ENCODE data around the gene CMPK2. TPM values are rescaled to one million over a fixed set of nuclear protein-coding genes. Genes with fewer than 3 reads are reported as not detected.

Gene CMPK2
- total and polyA plus RNA-seq, 9 donors: 3.1 to 5.3 (median 3.8) TPM

DNA sequence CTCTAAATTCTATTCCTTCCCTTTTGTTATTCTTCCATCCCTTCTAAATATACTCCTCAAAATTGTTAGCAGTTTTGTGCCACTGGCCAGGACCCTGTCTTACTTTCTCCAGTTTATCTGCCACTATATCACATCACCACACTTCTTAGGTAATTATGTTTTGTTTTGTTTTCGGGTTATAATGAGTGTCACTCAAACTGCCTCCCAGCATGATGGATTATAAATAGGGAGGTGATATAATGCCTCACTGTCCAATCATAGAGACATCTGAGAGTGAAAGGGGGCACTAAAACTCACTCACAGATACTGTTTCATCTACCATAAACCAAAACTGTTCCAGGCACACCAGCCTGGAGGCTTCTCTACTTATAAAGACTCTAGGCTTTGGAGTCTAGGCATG lies 15.3 kb upstream of the CMPK2 start:
- H3K27me3 ChIP-seq (ENCODE audit: control insufficient read depth, insufficient read depth, low read length): no peaks in the 10 kb centered on the region
- WGBS (ENCODE audit: insufficient coverage): no CpG with 5 or more reads among the region's 1 CpG
- DNase-seq: no peak
- no peaks in the 10 kb centered on the region for H3K9me3 ChIP-seq (replicated peaks; ENCODE audit: control insufficient read depth, low read depth, low read length)
- H3K4me3 ChIP-seq (ENCODE audit: low read length): no peak overlapping the region
- no peaks in the 10 kb centered on the region for H3K36me3 ChIP-seq (ENCODE audit: control insufficient read depth, insufficient read depth, low read length)
- H3K4me1 ChIP-seq (ENCODE audit: control insufficient read depth, insufficient read depth, low read length): peaks cover 27% of the 10 kb centered on the region
- H3K27ac ChIP-seq (ENCODE audit: low read length): no peak overlapping the region

GRCh38 chr2:6880200-6880733 lies 14.6 kb upstream of the CMPK2 start:
- H3K4me3 ChIP-seq (ENCODE audit: low read length): no peak overlapping the region
- no peaks in the 10 kb centered on the region for H3K36me3 ChIP-seq (ENCODE audit: control insufficient read depth, insufficient read depth, low read length)
- no peaks in the 10 kb centered on the region for H3K27me3 ChIP-seq (ENCODE audit: control insufficient read depth, insufficient read depth, low read length)
- H3K4me1 ChIP-seq (ENCODE audit: control insufficient read depth, insufficient read depth, low read length): peaks cover 27% of the 10 kb centered on the region
- DNase-seq: no peak
- WGBS (ENCODE audit: insufficient coverage): no CpG with 5 or more reads among the region's 2 CpGs
- H3K9me3 ChIP-seq (replicated peaks; ENCODE audit: control insufficient read depth, low read depth, low read length): no peaks in the 10 kb centered on the region
- no peak overlapping the region for H3K27ac ChIP-seq (ENCODE audit: low read length)

GRCh38 chr2:6879011-6879410 lies 13.3 kb upstream of the CMPK2 start:
- H3K27ac ChIP-seq (ENCODE audit: low read length): no peak overlapping the region
- peak overlapping the region; percentile 41 for H3K4me3 ChIP-seq (ENCODE audit: low read length)

DNA sequence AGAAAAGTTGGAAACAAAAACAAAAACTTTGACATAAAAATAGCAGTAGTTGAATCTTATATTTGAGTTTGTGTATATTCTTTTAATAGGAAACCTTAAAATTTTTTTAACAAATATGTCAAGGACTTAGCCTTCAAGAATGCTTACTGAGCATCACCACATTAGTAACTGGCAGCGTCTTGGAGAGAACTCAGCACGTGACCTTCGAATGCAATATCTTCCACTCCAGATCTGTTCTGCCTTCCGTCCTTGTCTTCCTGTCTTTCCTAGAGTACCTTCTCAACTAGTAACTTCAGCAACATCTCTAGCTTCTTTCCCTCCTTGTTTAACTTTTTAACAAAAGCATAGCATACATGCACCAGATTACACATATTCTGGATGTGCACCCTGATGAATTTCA lies 12.8 kb upstream of the CMPK2 start:
- Histone ChIP-seq H3K9me3 (replicated peaks; ENCODE audit: control insufficient read depth, low read depth, low read length) (peaks cover 4% of the 10 kb centered on the region), H3K36me3 (ENCODE audit: control insufficient read depth, insufficient read depth, low read length) (no peaks in the 10 kb centered on the region), H3K4me1 (ENCODE audit: control insufficient read depth, insufficient read depth, low read length) (peaks cover 19% of the 10 kb centered on the region), H3K27me3 (ENCODE audit: control insufficient read depth, insufficient read depth, low read length) (no peaks in the 10 kb centered on the region), H3K27ac (ENCODE audit: low read length) (peak overlapping the region; percentile 87), H3K4me3 (ENCODE audit: low read length) (peak overlapping the region; percentile 41)
- 78% methylated on average over 4 of the region's 4 CpGs for WGBS (ENCODE audit: insufficient coverage)
- DNase-seq: no peak

More at GRCh38 chr2:6879011-6879410, 13.3 kb upstream of the CMPK2 start:
- Histone ChIP-seq H3K36me3 (ENCODE audit: control insufficient read depth, insufficient read depth, low read length) (no peaks in the 10 kb centered on the region), H3K9me3 (replicated peaks; ENCODE audit: control insufficient read depth, low read depth, low read length) (peaks cover 1% of the 10 kb centered on the region), H3K4me1 (ENCODE audit: control insufficient read depth, insufficient read depth, low read length) (peaks cover 22% of the 10 kb centered on the region), H3K27me3 (ENCODE audit: control insufficient read depth, insufficient read depth, low read length) (no peaks in the 10 kb centered on the region)
- no peak for DNase-seq
- 50% methylated on average over 1 of the region's 2 CpGs for WGBS (ENCODE audit: insufficient coverage)

DNA sequence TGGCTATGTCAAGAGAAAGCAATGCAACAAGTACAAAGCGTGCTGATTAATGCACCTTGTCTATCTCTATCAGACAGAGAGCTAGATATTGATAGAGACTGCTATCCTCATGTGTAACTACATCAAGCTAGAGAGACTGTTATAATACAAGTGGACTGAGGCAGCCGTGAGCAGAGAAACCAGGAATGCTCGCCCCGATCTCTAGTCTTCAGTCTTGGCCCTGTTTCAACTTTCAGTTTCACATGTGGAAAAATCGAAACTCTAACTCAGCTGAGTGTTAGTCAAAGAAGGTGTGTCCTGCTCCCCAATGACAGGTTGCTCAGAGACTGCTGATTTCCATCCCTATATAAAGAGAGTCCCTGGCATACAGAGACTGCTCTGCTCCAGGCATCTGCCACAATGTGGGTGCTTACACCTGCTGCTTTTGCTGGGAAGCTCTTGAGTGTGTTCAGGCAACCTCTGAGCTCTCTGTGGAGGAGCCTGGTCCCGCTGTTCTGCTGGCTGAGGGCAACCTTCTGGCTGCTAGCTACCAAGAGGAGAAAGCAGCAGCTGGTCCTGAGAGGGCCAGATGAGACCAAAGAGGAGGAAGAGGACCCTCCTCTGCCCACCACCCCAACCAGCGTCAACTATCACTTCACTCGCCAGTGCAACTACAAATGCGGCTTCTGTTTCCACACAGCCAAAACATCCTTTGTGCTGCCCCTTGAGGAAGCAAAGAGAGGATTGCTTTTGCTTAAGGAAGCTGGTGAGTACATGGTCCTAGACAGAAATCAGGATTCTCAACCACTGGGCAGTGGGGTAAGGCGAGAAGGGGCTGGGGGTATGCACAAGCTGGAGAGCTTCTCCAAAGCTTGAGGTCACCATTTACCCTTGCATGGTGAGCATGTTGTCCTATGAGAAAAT lies 11.9 kb upstream of the CMPK2 start, which contains the start of gene RSAD2:
RSAD2 (plus strand) TSS at position 376 of the 903 bp plus-strand sequence; CDS start at position 400, 24 bp downstream.
- peaks cover 4% of the 10 kb centered on the region for H3K9me3 ChIP-seq (replicated peaks; ENCODE audit: control insufficient read depth, low read depth, low read length)
- H3K4me3 ChIP-seq (ENCODE audit: low read length): peak within 1 kb of the TSS; percentile 41
- H3K27ac ChIP-seq (ENCODE audit: low read length): peak within 1 kb of the TSS; percentile 87
- H3K27me3 ChIP-seq (ENCODE audit: control insufficient read depth, insufficient read depth, low read length): no peaks in the 10 kb centered on the region
- no peaks in the 10 kb centered on the region for H3K36me3 ChIP-seq (ENCODE audit: control insufficient read depth, insufficient read depth, low read length)
- WGBS (ENCODE audit: insufficient coverage): 27% methylated on average over 6 of the region's 10 CpGs
- peak; percentile 86 for DNase-seq
- peaks cover 13% of the 10 kb centered on the region for H3K4me1 ChIP-seq (ENCODE audit: control insufficient read depth, insufficient read depth, low read length)

- H3K4me1 ChIP-seq (ENCODE audit: control insufficient read depth, insufficient read depth, low read length): peaks cover 9% of the 10 kb centered on the region
- peaks cover 4% of the 10 kb centered on the region for H3K9me3 ChIP-seq (replicated peaks; ENCODE audit: control insufficient read depth, low read depth, low read length)
- H3K4me3 ChIP-seq (ENCODE audit: low read length): no peak overlapping the region
- no peaks in the 10 kb centered on the region for H3K36me3 ChIP-seq (ENCODE audit: control insufficient read depth, insufficient read depth, low read length)
- DNase-seq: no peak
- H3K27me3 ChIP-seq (ENCODE audit: control insufficient read depth, insufficient read depth, low read length): no peaks in the 10 kb centered on the region
- no peak overlapping the region for H3K27ac ChIP-seq (ENCODE audit: low read length)
- WGBS (ENCODE audit: insufficient coverage): no CpG with 5 or more reads among the region's 1 CpG
Measured at GRCh38 chr2:6876309-6876708, 10.6 kb upstream of the CMPK2 start.

- H3K27me3 ChIP-seq (ENCODE audit: control insufficient read depth, insufficient read depth, low read length): no peaks in the 10 kb centered on the region
- WGBS (ENCODE audit: insufficient coverage): 100% methylated on average over 1 of the region's 3 CpGs
- H3K36me3 ChIP-seq (ENCODE audit: control insufficient read depth, insufficient read depth, low read length): no peaks in the 10 kb centered on the region
- H3K4me3 ChIP-seq (ENCODE audit: low read length): no peak overlapping the region
- DNase-seq: no peak
- H3K4me1 ChIP-seq (ENCODE audit: control insufficient read depth, insufficient read depth, low read length): peaks cover 9% of the 10 kb centered on the region
- H3K9me3 ChIP-seq (replicated peaks; ENCODE audit: control insufficient read depth, low read depth, low read length): peaks cover 4% of the 10 kb centered on the region
- H3K27ac ChIP-seq (ENCODE audit: low read length): no peak overlapping the region
Measured at GRCh38 chr2:6874032-6874431, 8.3 kb upstream of the CMPK2 start.

- Histone ChIP-seq H3K27me3 (ENCODE audit: control insufficient read depth, insufficient read depth, low read length) (no peaks in the 10 kb centered on the region), H3K27ac (ENCODE audit: low read length) (no peak overlapping the region), H3K4me1 (ENCODE audit: control insufficient read depth, insufficient read depth, low read length) (no peaks in the 10 kb centered on the region), H3K36me3 (ENCODE audit: control insufficient read depth, insufficient read depth, low read length) (no peaks in the 10 kb centered on the region), H3K4me3 (ENCODE audit: low read length) (no peak overlapping the region), H3K9me3 (replicated peaks; ENCODE audit: control insufficient read depth, low read depth, low read length) (peaks cover 4% of the 10 kb centered on the region)
- DNase-seq: no peak
- WGBS (ENCODE audit: insufficient coverage): 100% methylated on average over 1 of the region's 2 CpGs
Measured at GRCh38 chr2:6872394-6872793, 6.7 kb upstream of the CMPK2 start.

DNA sequence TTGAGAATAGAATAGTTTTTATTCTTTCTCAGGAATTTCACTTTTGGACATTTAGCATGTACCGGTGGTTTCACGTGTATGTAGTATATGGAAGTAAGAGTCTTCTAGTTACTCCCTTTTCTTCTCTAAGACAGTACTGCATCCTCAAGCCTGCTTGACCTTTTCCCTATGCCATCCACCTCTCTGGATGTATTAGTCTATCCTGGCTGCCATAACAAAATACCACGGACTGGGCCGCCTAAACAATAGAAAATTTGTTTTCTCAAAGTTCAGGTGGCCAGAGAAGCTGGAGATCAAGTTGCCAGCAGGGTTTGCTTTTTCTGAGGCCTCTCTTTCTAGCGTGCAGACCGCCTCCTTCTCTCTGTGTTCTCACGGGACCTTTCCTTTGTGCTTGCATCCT lies 1.3 kb upstream of the CMPK2 start:
- H3K36me3 ChIP-seq (ENCODE audit: control insufficient read depth, insufficient read depth, low read length): no peaks in the 10 kb centered on the region
- 88% methylated on average over 4 of the region's 7 CpGs for WGBS (ENCODE audit: insufficient coverage)
- no peaks in the 10 kb centered on the region for H3K27me3 ChIP-seq (ENCODE audit: control insufficient read depth, insufficient read depth, low read length)
- no peak for DNase-seq
- peaks cover 27% of the 10 kb centered on the region for H3K4me1 ChIP-seq (ENCODE audit: control insufficient read depth, insufficient read depth, low read length)
- no peaks in the 10 kb centered on the region for H3K9me3 ChIP-seq (replicated peaks; ENCODE audit: control insufficient read depth, low read depth, low read length)
- H3K4me3 ChIP-seq (ENCODE audit: low read length): no peak overlapping the region
- peak overlapping the region; percentile 6 for H3K27ac ChIP-seq (ENCODE audit: low read length)

- peaks cover 4% of the 10 kb centered on the region for H3K36me3 ChIP-seq (ENCODE audit: control insufficient read depth, insufficient read depth, low read length)
- H3K4me3 ChIP-seq (ENCODE audit: low read length): peak overlapping the region; percentile 70
- WGBS (ENCODE audit: insufficient coverage): 1% methylated on average over 5 of the region's 9 CpGs
- no peaks in the 10 kb centered on the region for H3K27me3 ChIP-seq (ENCODE audit: control insufficient read depth, insufficient read depth, low read length)
- peaks cover 27% of the 10 kb centered on the region for H3K4me1 ChIP-seq (ENCODE audit: control insufficient read depth, insufficient read depth, low read length)
- peak overlapping the region; percentile 89 for H3K27ac ChIP-seq (ENCODE audit: low read length)
- no peaks in the 10 kb centered on the region for H3K9me3 ChIP-seq (replicated peaks; ENCODE audit: control insufficient read depth, low read depth, low read length)
- peak; percentile 64 for DNase-seq
Measured at GRCh38 chr2:6866275-6866671, 566 bp upstream of the CMPK2 start.
